GM12878 (cell line): ENCODE measurements around the gene SERPINB10. TPM values are rescaled to one million over a fixed set of nuclear protein-coding genes. Genes with fewer than 3 reads are reported as not detected.
A peak's percentile ranks its signal among the peaks of the same experiment; 100 is the strongest.

Experiments
- BHLHE40 ChIP-seq, 2 experiments: fragments of 450-650 bp in 1 of 2; IDR thresholded peaks; 2 replicates each; pipeline ENCODE4 v1.6.1; 2011 to 2017; ENCODE audit warnings: low read depth in 2 of 2, borderline replicate concordance in 1 of 2, improper control_type of control experiment in 1 of 2, low read length in 1 of 2, mild to moderate bottlenecking in 1 of 2
- CBX3 ChIP-seq: fragments of 200-600 bp; sonication (generic); IDR thresholded peaks from 2 replicates; pipeline ENCODE4 v1.6.1; 2016; ENCODE audit warnings: low read depth, borderline replicate concordance
- CREB1 ChIP-seq: IDR thresholded peaks from 2 replicates; pipeline ENCODE4 v1.6.1; 2012; ENCODE audit warnings: low read depth, mild to moderate bottlenecking, inconsistent platforms
- CREM ChIP-seq: IDR thresholded peaks from 2 replicates; pipeline ENCODE4 v1.6.1; 2014; ENCODE audit warnings: antibody characterized with exemption, low read depth
- CTCF ChIP-seq, 3 experiments: IDR thresholded peaks in 2 of 3; conservative IDR thresholded peaks in 1 of 3; 2 replicates each; pipeline ENCODE4 v1.5.1; 2011; ENCODE audit warnings: low read depth in 3 of 3, low read length in 3 of 3, mild to moderate bottlenecking in 3 of 3, control low read depth in 2 of 3, moderate library complexity in 2 of 3, inconsistent platforms in 1 of 3, mixed read lengths in 1 of 3; ENCODE audit not compliant: control insufficient read depth in 2 of 3, insufficient read depth in 1 of 3; ENCODE audit errors: extremely low read depth in 1 of 3
- E2F8 ChIP-seq: fragments of 450-650 bp; IDR thresholded peaks from 2 replicates; pipeline ENCODE4 v1.6.1; 2018; ENCODE audit warnings: mild to moderate bottlenecking, low read depth, moderate library complexity; ENCODE audit not compliant: partially characterized antibody
- FOXM1 ChIP-seq: IDR thresholded peaks from 2 replicates; pipeline ENCODE4 v1.6.1; 2012; ENCODE audit warnings: low read depth, mild to moderate bottlenecking, inconsistent platforms, low read length, moderate library complexity
- IKZF1 ChIP-seq: fragments of 450-650 bp; conservative IDR thresholded peaks from 2 replicates; pipeline ENCODE4 v1.6.1; 2017; ENCODE audit warnings: antibody characterized with exemption, mild to moderate bottlenecking
- KLF5 ChIP-seq: fragments of 450-650 bp; IDR thresholded peaks from 2 replicates; pipeline ENCODE4 v1.6.1; 2014; ENCODE audit warnings: mild to moderate bottlenecking; ENCODE audit not compliant: partially characterized antibody
- MEF2B ChIP-seq: fragments of 450-650 bp; IDR thresholded peaks from 2 replicates; pipeline ENCODE4 v1.6.1; 2018; ENCODE audit warnings: mild to moderate bottlenecking, moderate library complexity; ENCODE audit not compliant: partially characterized antibody, poor library complexity, severe bottlenecking
- MXI1 ChIP-seq: fragments of 150-350 bp; IDR thresholded peaks from 2 replicates; pipeline ENCODE4 v1.6.1; 2011; ENCODE audit warnings: low read depth, mild to moderate bottlenecking, inconsistent platforms, low read length, improper control_type of control experiment
- NFYA ChIP-seq: IDR thresholded peaks from 2 replicates; pipeline ENCODE4 v1.6.1; 2011; ENCODE audit warnings: low read depth, mild to moderate bottlenecking, low read length, improper control_type of control experiment, borderline replicate concordance
- PRDM15 ChIP-seq: fragments of 450-650 bp; formaldehyde crosslinking; IDR thresholded peaks from 2 replicates; pipeline ENCODE4 v1.4.0; 2020; ENCODE audit warnings: mild to moderate bottlenecking, moderate library complexity
- RCOR1 ChIP-seq: conservative IDR thresholded peaks from 2 replicates; pipeline ENCODE4 v1.6.1; 2012; ENCODE audit warnings: low read depth, low read length, improper control_type of control experiment
- SMAD5 ChIP-seq: IDR thresholded peaks from 2 replicates; pipeline ENCODE4 v1.6.1; 2016; ENCODE audit warnings: antibody characterized with exemption, low read depth
- SMC3 ChIP-seq: IDR thresholded peaks from 2 replicates; pipeline ENCODE4 v1.6.1; 2011; ENCODE audit warnings: low read length, improper control_type of control experiment, borderline replicate concordance
- SREBF1 ChIP-seq: IDR thresholded peaks from 2 replicates; pipeline ENCODE4 v1.6.1; 2012; ENCODE audit warnings: mild to moderate bottlenecking, low read length
- TARDBP ChIP-seq: IDR thresholded peaks from 2 replicates; pipeline ENCODE4 v1.6.1; 2016; ENCODE audit warnings: borderline replicate concordance
- ZBTB33 ChIP-seq: fragments of 450-650 bp; IDR thresholded peaks from 2 replicates; pipeline ENCODE4 v1.6.1; 2017; ENCODE audit warnings: mild to moderate bottlenecking
- polyA plus RNA-seq, 11 experiments: library from polyadenylated mRNA; depleted of rRNA in 4 of 11; unstranded in 6 of 11; stranded (reverse) in 5 of 11; fragments of >200 nt; fragmentation: Nextera tagmentation in 4 of 11; fragmentation: Illumina TruSeq in 1 of 11; extraction: Ambion mirVana in 4 of 11; extraction: Trizol in 1 of 11; gene quantifications; 1 replicate in 1 of 11; 2 replicates in 10 of 11; pipeline versions ENCODE4 v1.2.1 to v1.2.3, GENCODE V29; 2011 to 2016; ENCODE audit warnings: inconsistent platforms in 2 of 11, missing spikeins in 2 of 11, low read depth in 1 of 11
- total RNA-seq, 4 experiments: library from RNA; depleted of rRNA in 3 of 4; stranded (reverse); fragments of >200 nt in 3 of 4; fragmentation: Illumina TruSeq in 1 of 4; extraction: Trizol in 1 of 4; gene quantifications; 2 replicates each; pipeline versions ENCODE4 v1.2.1 to v1.2.3, GENCODE V29; 2013 to 2021

Gene SERPINB10
- total and polyA plus RNA-seq, 10 of the 15 experiments (the other 5 are each of a cell fraction or from before 2014, with no cell fraction given): 12.0 to 83.5 (median 24.1) TPM

- TF ChIP-seq MEF2B (no peak), KLF5 (no peak), SMAD5 (no peak), TARDBP (no peak), MXI1 (no peak), CREB1 (no peak), RCOR1 (no peak), CBX3 (no peak), SREBF1 (no peak), NFYA (no peak), SMC3 (no peak), E2F8 (no peak), CREM (peak; percentile 30; the same call in 1 of the 2 replicates), CTCF (IDR thresholded peaks at IDR 0.05 in 2 of 3, conservative IDR thresholded peaks at IDR 0.05 in 1 of 3; ENCODE audit: control insufficient read depth in 2 of 3, extremely low read depth in 1 of 3, insufficient read depth in 1 of 3, low read depth in 3 of 3, low read length in 3 of 3) (no peak), ZBTB33 (no peak), BHLHE40 (IDR thresholded peaks at IDR 0.05; ENCODE audit: borderline replicate concordance in 1 of 2, low read depth in 2 of 2, low read length in 1 of 2) (no peak), FOXM1 (no peak), IKZF1 (peak; percentile 23; the same call in 1 of the 2 replicates), PRDM15 (no peak)
Observed at GRCh38 chr18:63936932-63937393, 29.2 kb downstream of the SERPINB10 start (continued).
